CD8-positive, alpha-beta memory T cell (primary cell): ENCODE measurements around the gene MSH6. TPM values are rescaled to one million over a fixed set of nuclear protein-coding genes. Genes with fewer than 3 reads are reported as not detected.

ENCODE experiments used
- CTCF ChIA-PET: fragments of 350-600 bp; sonication (Branson Sonifier 250); formaldehyde crosslinking; loops from one replicate; lab custom pipeline; 2021; ENCODE audit warnings: antibody characterized with exemption; lab: Charles Lee
- POLR2A ChIA-PET: fragments of 350-600 bp; sonication (Branson Sonifier 250); formaldehyde crosslinking; loops from one replicate; lab custom pipeline; 2021; ENCODE audit warnings: antibody characterized with exemption; lab: Charles Lee
- DNase-seq, 5 donors: peaks; one replicate each; pipeline versions ENCODE4 v3.0.0 to v3.0.0-alpha.2; 2020 to 2022; ENCODE audit warnings: mixed read lengths in 1 of 5
- H3K27ac ChIP-seq: one replicate; pipeline ENCODE4 v1.7.0; 2013; ENCODE audit warnings: low read depth, mild to moderate bottlenecking, low read length, moderate library complexity
- H3K27me3 ChIP-seq: 2 replicates; pipeline ENCODE4 v1.7.0; 2013; ENCODE audit warnings: low read length, mild to moderate bottlenecking; ENCODE audit not compliant: insufficient read depth, poor library complexity, severe bottlenecking
- H3K36me3 ChIP-seq: 2 replicates; pipeline ENCODE4 v1.7.0; 2013; ENCODE audit warnings: mild to moderate bottlenecking, low read length, moderate library complexity; ENCODE audit not compliant: insufficient read depth
- H3K4me1 ChIP-seq: 2 replicates; pipeline ENCODE4 v1.7.0; 2013; ENCODE audit warnings: mild to moderate bottlenecking, low read length, moderate library complexity; ENCODE audit not compliant: insufficient read depth
- H3K4me3 ChIP-seq: 2 replicates; pipeline ENCODE4 v1.7.0; 2013; ENCODE audit warnings: mild to moderate bottlenecking, low read length
- H3K9me3 ChIP-seq: 2 replicates; pipeline ENCODE4 v1.7.0; 2013; ENCODE audit warnings: mild to moderate bottlenecking, low read length
- H3K27ac Mint-ChIP-seq, 8 donors: one replicate each; pipeline ENCODE4 v1.8.0; 2020 to 2021; ENCODE audit warnings: mixed read lengths in 8 of 8, mild to moderate bottlenecking in 6 of 8, inconsistent platforms in 3 of 8, moderate library complexity in 3 of 8
- H3K27me3 Mint-ChIP-seq, 2 donors: one replicate each; pipeline ENCODE4 v1.8.0; 2020 to 2021; ENCODE audit warnings: mixed read lengths in 2 of 2, mild to moderate bottlenecking in 1 of 2, moderate library complexity in 1 of 2
- H3K36me3 Mint-ChIP-seq, 3 donors: one replicate each; pipeline ENCODE4 v1.8.0; 2020 to 2021; ENCODE audit warnings: mixed read lengths in 3 of 3, inconsistent platforms in 1 of 3, mild to moderate bottlenecking in 1 of 3
- H3K4me1 Mint-ChIP-seq, 3 donors: one replicate each; pipeline ENCODE4 v1.8.0; 2020 to 2021; ENCODE audit warnings: mixed read lengths in 3 of 3, inconsistent platforms in 1 of 3, mild to moderate bottlenecking in 1 of 3
- H3K4me3 Mint-ChIP-seq, 7 donors: one replicate each; pipeline ENCODE4 v1.8.0; 2020 to 2021; ENCODE audit warnings: mixed read lengths in 7 of 7, mild to moderate bottlenecking in 6 of 7, moderate library complexity in 4 of 7, inconsistent platforms in 2 of 7
- H3K9me3 Mint-ChIP-seq, 5 donors: one replicate each; pipeline ENCODE4 v1.8.0; 2020 to 2022; ENCODE audit warnings: mixed read lengths in 5 of 5, mild to moderate bottlenecking in 3 of 5, moderate library complexity in 2 of 5, inconsistent platforms in 1 of 5
- polyA plus RNA-seq: library from polyadenylated mRNA; unstranded; fragments of 300-500 nt; fragmentation: Illumina TruSeq; gene quantifications from one replicate; pipeline ENCODE4 v1.2.3, GENCODE V29; 2021
- total RNA-seq, 2 experiments: library from RNA; stranded (reverse); gene quantifications; one replicate each; pipeline ENCODE4 v1.2.3, GENCODE V29; 2021

Gene MSH6
- total RNA-seq (100 to 1,000 TPM; 142 to 152 TPM), polyA plus RNA-seq (17.6 TPM)

- H3K9me3 Mint-ChIP-seq = no peaks in the 10 kb centered on the region
- H3K27me3 Mint-ChIP-seq = peaks cover 0 to 2% of the 10 kb centered on the region in 2 donors
- peaks cover 0 to 5% (median 2%) of the 10 kb centered on the region in 3 donors for H3K36me3 Mint-ChIP-seq
- ChIA-PET POLR2A (interaction anchor here (0.6 to 1.4 kb wide), 6 partner anchors 18 to 643 kb away, joined by 3 to 9 read pairs (median 3); no protein-coding TSS in a partner anchor), CTCF (interaction anchor here (1.0 to 3.1 kb wide), 6 partner anchors 11 to 322 kb away, joined by 3 to 19 read pairs (median 3); no protein-coding TSS in a partner anchor)
- peak within 1 kb of the TSS; percentile 83 to 97 (median 91) for H3K27ac Mint-ChIP-seq
- peak; percentile 84 to 93 (median 90) for DNase-seq
- Histone ChIP-seq H3K27ac (peak within 1 kb of the TSS; percentile 79), H3K36me3 (no peaks in the 10 kb centered on the region), H3K27me3 (no peaks in the 10 kb centered on the region), H3K9me3 (no peaks in the 10 kb centered on the region), H3K4me3 (peak within 1 kb of the TSS; percentile 90), H3K4me1 (peaks cover 19% of the 10 kb centered on the region)
- peak within 1 kb of the TSS; percentile 89 to 95 (median 90) for H3K4me3 Mint-ChIP-seq
- H3K4me1 Mint-ChIP-seq = peaks cover 15 to 40% (median 17%) of the 10 kb centered on the region in 3 donors
Observed at GRCh38 chr2:47782671-47783485, at the start of gene MSH6. Gene MSH6, plus strand, starts transcription at chr2:47783145. Its CDS starts 89 bp downstream, at chr2:47783234.

- Histone ChIP-seq H3K9me3 (no peaks in the 10 kb centered on the region), H3K4me3 (no peak overlapping the region), H3K27me3 (no peaks in the 10 kb centered on the region), H3K27ac (no peak overlapping the region), H3K36me3 (no peaks in the 10 kb centered on the region), H3K4me1 (no peaks in the 10 kb centered on the region)
- H3K4me3 Mint-ChIP-seq = no peak overlapping the region
- ChIA-PET CTCF (interaction anchor here (1.0 kb wide), 1 partner anchor 32 kb away, joined by 3 read pairs; no protein-coding TSS in a partner anchor), POLR2A (interaction anchor here (0.6 kb wide), 1 partner anchor 35 kb away, joined by 3 read pairs; no protein-coding TSS in a partner anchor)
- peak overlapping the region in 1 of 8 donors; percentile 33 for H3K27ac Mint-ChIP-seq
- H3K36me3 Mint-ChIP-seq = peaks cover 0 to 1% (median 0%) of the 10 kb centered on the region in 3 donors
- H3K27me3 Mint-ChIP-seq = peaks cover 0 to 4% of the 10 kb centered on the region in 2 donors
- DNase-seq = no peak
- H3K9me3 Mint-ChIP-seq = no peaks in the 10 kb centered on the region
- H3K4me1 Mint-ChIP-seq = no peaks in the 10 kb centered on the region
Observed at GRCh38 chr2:47735136-47735869, 47.6 kb upstream of the MSH6 start.

- H3K4me3 Mint-ChIP-seq = no peak overlapping the region
- H3K27me3 Mint-ChIP-seq = peaks cover 0 to 9% of the 10 kb centered on the region in 2 donors
- Histone ChIP-seq H3K27ac (no peak overlapping the region), H3K4me3 (no peak overlapping the region), H3K4me1 (no peaks in the 10 kb centered on the region), H3K27me3 (no peaks in the 10 kb centered on the region), H3K9me3 (no peaks in the 10 kb centered on the region), H3K36me3 (no peaks in the 10 kb centered on the region)
- ChIA-PET POLR2A (no interaction called here), CTCF (interaction anchor here (1.0 kb wide), 1 partner anchor 31 kb away, joined by 3 read pairs; no protein-coding TSS in a partner anchor)
- no peaks in the 10 kb centered on the region for H3K4me1 Mint-ChIP-seq
- no peaks in the 10 kb centered on the region for H3K9me3 Mint-ChIP-seq
- H3K27ac Mint-ChIP-seq = no peak overlapping the region
- H3K36me3 Mint-ChIP-seq = peaks cover 0 to 1% (median 0%) of the 10 kb centered on the region in 3 donors
- no peak for DNase-seq
Observed at GRCh38 chr2:47735912-47736311, 47.0 kb upstream of the MSH6 start.

DNA sequence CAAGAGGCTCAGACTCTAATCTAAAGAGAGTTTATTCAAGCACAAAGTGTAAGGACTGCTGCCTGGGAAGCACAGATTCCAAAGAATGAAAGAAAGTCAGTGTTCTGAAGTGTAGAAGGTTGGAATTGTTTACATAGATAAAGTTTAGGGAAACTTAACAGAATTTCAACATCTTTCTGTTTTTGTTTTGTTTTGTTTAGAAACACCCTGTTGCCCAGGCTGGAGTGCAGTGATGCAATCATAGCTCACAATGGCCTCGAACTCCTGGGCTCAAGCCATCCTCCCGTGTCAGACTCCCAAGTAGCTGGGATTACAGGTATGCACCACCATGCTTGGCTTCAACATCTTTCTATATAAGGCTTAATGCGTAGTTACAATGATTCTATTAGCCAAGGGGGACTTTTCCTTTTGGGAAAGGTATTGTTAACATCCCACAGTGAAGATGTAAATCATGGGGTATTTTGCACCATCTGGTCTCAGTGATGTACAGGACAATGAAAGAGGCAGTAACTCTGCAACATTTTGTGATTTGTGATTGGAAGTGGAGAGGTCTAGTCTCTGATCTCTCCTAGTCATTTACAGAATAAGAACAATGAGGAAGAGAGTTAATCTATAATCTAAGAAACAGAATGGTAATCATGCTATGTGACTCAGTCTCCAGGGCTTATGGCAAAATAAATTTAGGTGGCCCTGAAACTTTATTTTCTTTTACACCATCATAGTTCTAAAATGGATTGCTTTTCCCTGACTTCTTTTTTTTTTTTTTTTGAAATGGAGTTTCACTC, 45.6 kb upstream of the MSH6 start:
- Mint-ChIP-seq H3K27me3 (peaks cover 3 to 9% of the 10 kb centered on the region in 2 donors), H3K9me3 (no peaks in the 10 kb centered on the region), H3K4me3 (no peak overlapping the region), H3K27ac (no peak overlapping the region), H3K4me1 (no peaks in the 10 kb centered on the region), H3K36me3 (peaks cover 0 to 1% (median 0%) of the 10 kb centered on the region in 3 donors)
- no peak for DNase-seq
- Histone ChIP-seq H3K9me3 (no peaks in the 10 kb centered on the region), H3K4me3 (no peak overlapping the region), H3K4me1 (no peaks in the 10 kb centered on the region), H3K27ac (no peak overlapping the region), H3K36me3 (no peaks in the 10 kb centered on the region), H3K27me3 (no peaks in the 10 kb centered on the region)
- POLR2A ChIA-PET = no interaction called here
- CTCF ChIA-PET = no interaction called here

DNA sequence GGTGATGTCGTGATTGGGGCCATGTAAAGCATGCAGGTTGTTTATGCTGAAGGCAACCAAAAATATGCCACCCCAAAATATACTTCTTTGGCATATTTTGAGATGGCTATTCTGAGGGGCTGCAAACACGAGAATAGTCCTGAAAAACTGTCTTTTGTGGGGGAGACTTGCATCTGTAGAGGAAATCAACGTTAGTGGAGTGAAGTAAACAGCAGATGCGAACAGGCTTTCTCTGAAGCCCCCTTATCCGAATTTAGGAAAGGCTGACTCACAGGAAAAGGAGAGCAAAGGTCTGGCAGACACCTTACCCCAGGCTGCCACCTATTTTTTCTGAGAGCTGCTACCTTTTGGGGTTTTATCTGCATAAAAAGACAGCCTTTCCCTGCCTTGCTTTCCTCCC, 44.6 kb upstream of the MSH6 start:
- Mint-ChIP-seq H3K4me3 (no peak overlapping the region), H3K27me3 (peaks cover 9 to 11% of the 10 kb centered on the region in 2 donors), H3K36me3 (peaks cover 0 to 1% (median 0%) of the 10 kb centered on the region in 3 donors), H3K4me1 (no peaks in the 10 kb centered on the region), H3K9me3 (no peaks in the 10 kb centered on the region), H3K27ac (no peak overlapping the region)
- H3K36me3 ChIP-seq = no peaks in the 10 kb centered on the region
- no peak overlapping the region for H3K27ac ChIP-seq
- H3K4me3 ChIP-seq = no peak overlapping the region
- peaks cover 3% of the 10 kb centered on the region for H3K27me3 ChIP-seq
- DNase-seq = no peak
- ChIA-PET CTCF (interaction anchor here (1.5 kb wide), 1 partner anchor 29 kb away, joined by 6 read pairs; no protein-coding TSS in a partner anchor), POLR2A (no interaction called here)
- H3K4me1 ChIP-seq = no peaks in the 10 kb centered on the region
- H3K9me3 ChIP-seq = no peaks in the 10 kb centered on the region

DNA sequence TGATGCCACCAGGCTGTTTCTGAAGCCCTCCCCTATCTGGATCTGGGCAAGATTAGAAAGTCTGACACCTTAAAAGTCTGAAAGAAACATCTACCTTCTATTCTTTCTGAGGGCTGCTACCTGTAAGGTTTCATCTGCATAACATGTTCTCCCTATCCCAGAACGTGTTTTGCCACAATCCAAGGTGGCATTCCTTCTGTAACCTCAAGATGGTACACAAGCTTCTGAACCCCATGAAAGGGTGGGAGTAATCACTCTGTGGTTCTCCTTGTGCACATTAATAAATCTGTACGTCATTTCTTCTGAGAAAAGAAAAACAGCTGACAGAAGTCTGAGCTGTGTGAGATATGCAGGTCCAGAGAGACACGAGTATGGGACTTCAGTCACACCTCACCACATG, 41.8 kb upstream of the MSH6 start:
- DNase-seq = no peak
- no peaks in the 10 kb centered on the region for H3K9me3 Mint-ChIP-seq
- Histone ChIP-seq H3K27me3 (peaks cover 3% of the 10 kb centered on the region), H3K9me3 (no peaks in the 10 kb centered on the region), H3K36me3 (no peaks in the 10 kb centered on the region), H3K27ac (no peak overlapping the region), H3K4me1 (no peaks in the 10 kb centered on the region), H3K4me3 (no peak overlapping the region)
- ChIA-PET POLR2A (no interaction called here), CTCF (no interaction called here)
- peaks cover 0 to 1% (median 0%) of the 10 kb centered on the region in 3 donors for H3K36me3 Mint-ChIP-seq
- H3K4me1 Mint-ChIP-seq = no peaks in the 10 kb centered on the region
- no peak overlapping the region for H3K4me3 Mint-ChIP-seq
- H3K27me3 Mint-ChIP-seq = peaks cover 14 to 28% of the 10 kb centered on the region in 2 donors
- no peak overlapping the region for H3K27ac Mint-ChIP-seq

DNA sequence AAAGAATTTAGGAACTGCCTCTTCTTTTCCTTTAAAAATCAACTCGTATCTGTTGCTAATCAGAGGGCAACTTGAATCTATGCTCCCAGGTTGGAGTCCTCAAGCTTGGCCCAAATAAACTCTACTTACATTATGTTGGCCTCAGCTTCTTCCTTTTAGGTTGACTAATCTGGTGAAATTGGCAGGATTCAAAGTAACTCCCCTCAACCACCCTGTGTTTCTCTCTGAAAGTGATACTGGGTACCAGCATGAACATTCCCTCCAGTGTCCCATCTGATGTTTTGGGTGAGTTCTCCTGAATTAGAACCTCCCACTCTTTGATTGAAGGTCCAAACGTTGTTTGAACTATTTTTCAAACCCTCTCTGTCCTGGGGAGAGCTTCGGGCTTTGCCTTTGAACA, 41.3 kb upstream of the MSH6 start:
- POLR2A ChIA-PET = no interaction called here
- no peaks in the 10 kb centered on the region for H3K36me3 ChIP-seq
- no peaks in the 10 kb centered on the region for H3K4me1 Mint-ChIP-seq

More for the DNA sequence above, 41.3 kb upstream of the MSH6 start:
- no peak overlapping the region for H3K4me3 Mint-ChIP-seq
- no peaks in the 10 kb centered on the region for H3K9me3 ChIP-seq
- no peak overlapping the region for H3K27ac Mint-ChIP-seq
- no peaks in the 10 kb centered on the region for H3K4me1 ChIP-seq
- no peak overlapping the region for H3K27ac ChIP-seq
- CTCF ChIA-PET = no interaction called here
- peaks cover 3% of the 10 kb centered on the region for H3K27me3 ChIP-seq
- H3K4me3 ChIP-seq = no peak overlapping the region
- no peak for DNase-seq
- peaks cover 0 to 1% (median 0%) of the 10 kb centered on the region in 3 donors for H3K36me3 Mint-ChIP-seq
- peaks cover 0 to 3% (median under 1%) of the 10 kb centered on the region in 5 donors for H3K9me3 Mint-ChIP-seq
- H3K27me3 Mint-ChIP-seq = peaks cover 14 to 28% of the 10 kb centered on the region in 2 donors
